Stimulated activated naive CD8-positive, alpha-beta T cell treated with anti-CD3 and anti-CD28 coated beads, Interleukin-15, amount 100 ng/mL, for 72 hours (primary cell): ENCODE measurements around the gene OR1A1.
A peak's percentile ranks its signal among the peaks of the same experiment; 100 is the strongest.
"Not testable (repeated sequence)": the region's sequence is repeated elsewhere in the genome, so short reads cannot be mapped to it uniquely, and the experiment has no call there.

ENCODE experiments used
- ATAC-seq: fragments of 150-1000 bp; cut with Tn5 transposase; 2 replicates; pipeline ENCODE4 v1.10.0; 2021; ENCODE audit warnings: mild to moderate bottlenecking, moderate library complexity
- DNase-seq, 2 donors: peaks; one replicate each; pipeline ENCODE4 v3.0.0; 2021 to 2022
- H3K27ac Mint-ChIP-seq, 2 donors: one replicate each; pipeline ENCODE4 v1.8.0; 2022; ENCODE audit warnings: mild to moderate bottlenecking in 2 of 2, mixed read lengths in 2 of 2, moderate library complexity in 2 of 2
- H3K27me3 Mint-ChIP-seq: one replicate; pipeline ENCODE4 v1.8.0; 2022; ENCODE audit warnings: mixed read lengths
- H3K4me1 Mint-ChIP-seq: one replicate; pipeline ENCODE4 v1.8.0; 2022; ENCODE audit warnings: mild to moderate bottlenecking, mixed read lengths
- H3K4me3 Mint-ChIP-seq, 2 donors: one replicate each; pipeline ENCODE4 v1.8.0; 2022; ENCODE audit warnings: mild to moderate bottlenecking in 2 of 2, mixed read lengths in 2 of 2, moderate library complexity in 1 of 2
- H3K9me3 Mint-ChIP-seq, 2 donors: one replicate each; pipeline ENCODE4 v1.8.0; 2022; ENCODE audit warnings: mixed read lengths in 2 of 2

Gene OR1A1

DNA sequence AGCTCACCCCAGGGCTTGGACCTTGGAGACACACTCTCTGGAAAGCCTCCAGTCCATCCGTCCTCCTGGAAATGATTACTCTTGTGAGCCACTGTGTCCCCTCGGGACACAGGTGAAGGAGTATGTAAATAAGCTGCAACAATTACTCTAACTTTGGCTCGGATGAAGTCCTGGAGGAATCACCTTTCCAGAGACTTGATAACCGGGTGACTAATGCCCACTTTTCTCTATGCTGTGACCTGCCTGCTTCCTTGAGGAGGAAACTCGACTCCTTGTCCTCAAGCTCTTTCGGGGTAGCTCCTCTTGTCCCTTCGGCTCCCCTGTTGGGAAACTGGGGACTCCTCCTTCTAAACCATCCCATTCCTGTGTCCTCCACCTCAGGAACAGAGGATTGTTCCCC is at the start of gene OR1A1:
OR1A1 (plus strand) TSS at position 301 of the 400 bp plus-strand sequence. CDS start 7,954 bp downstream, outside the sequence.
- Mint-ChIP-seq H3K4me1 (no peaks in the 10 kb centered on the region), H3K27ac (no peak within 1 kb of the TSS), H3K27me3 (no peaks in the 10 kb centered on the region), H3K4me3 (no peak within 1 kb of the TSS), H3K9me3 (peaks cover 4 to 19% of the 10 kb centered on the region in 2 donors)
- DNase-seq = no peak
- ATAC-seq = no peak

DNA sequence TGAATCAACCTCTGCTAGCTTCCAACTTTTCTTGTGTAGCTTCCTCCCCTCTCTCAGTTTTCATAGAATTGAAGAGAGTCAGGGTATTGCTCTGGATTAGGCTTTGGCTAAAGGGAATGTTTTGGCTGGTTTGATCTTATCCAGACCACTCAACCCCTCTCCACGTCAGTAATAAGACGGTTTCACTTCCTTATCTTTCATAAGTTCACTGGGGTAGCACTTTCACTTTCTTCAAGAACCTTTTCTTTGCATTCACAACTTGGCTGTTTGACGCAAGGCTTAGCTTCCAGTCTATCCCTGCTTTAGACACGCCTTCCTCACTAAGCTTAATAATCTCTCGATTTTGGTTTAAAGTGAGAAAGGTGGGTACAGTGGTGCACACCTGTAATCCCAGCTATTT is 39.9 kb upstream of the OR1A1 start:
- no peak for DNase-seq
- Mint-ChIP-seq H3K27ac (no peak overlapping the region), H3K27me3 (no peaks in the 10 kb centered on the region), H3K9me3 (peaks cover 7 to 18% of the 10 kb centered on the region in 2 donors), H3K4me1 (no peaks in the 10 kb centered on the region), H3K4me3 (no peak overlapping the region)
- no peak for ATAC-seq

DNA sequence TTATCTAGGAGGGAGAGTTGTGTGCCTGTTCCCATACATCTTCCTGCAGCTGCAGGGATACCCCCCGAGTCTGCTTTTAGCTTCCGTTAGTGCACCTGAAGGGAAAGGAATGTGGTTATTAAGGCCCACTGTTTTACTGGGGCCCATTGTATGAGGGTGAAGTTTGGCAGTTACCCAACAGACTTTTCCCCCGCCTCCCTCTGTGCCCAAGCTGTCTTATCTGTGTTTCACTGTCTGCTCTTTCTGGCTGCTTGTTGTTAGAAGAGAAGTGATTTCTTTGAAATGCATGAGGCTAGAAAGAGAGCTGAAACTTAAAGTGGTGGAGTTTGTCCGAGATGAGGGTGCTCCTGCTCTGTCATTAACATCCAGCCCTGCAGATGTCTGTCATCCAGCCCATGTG is 17.5 kb upstream of the OR1A1 start:
- Mint-ChIP-seq H3K27me3 (no peaks in the 10 kb centered on the region), H3K4me3 (no peak overlapping the region), H3K4me1 (no peaks in the 10 kb centered on the region), H3K9me3 (no peaks in the 10 kb centered on the region), H3K27ac (no peak overlapping the region)
- DNase-seq (no peak), ATAC-seq (no peak)

DNA sequence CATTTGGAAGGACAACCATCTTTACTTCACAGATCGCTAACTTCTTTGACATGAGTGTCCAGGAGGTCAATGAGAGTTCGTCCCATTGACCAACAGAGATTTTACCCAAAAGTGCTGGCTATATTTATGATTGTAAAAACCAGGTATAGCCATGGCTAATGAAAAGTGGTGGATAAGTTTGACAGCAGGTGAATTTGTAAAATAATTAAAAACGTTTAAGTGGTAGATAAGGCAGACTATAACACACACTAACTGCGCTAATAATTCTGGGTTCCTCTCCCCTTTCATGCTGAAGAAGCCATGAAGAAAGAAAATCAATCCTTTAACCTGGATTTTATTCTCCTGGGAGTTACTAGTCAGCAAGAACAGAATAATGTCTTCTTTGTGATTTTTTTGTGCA is 10.2 kb upstream of the OR1A1 start, which contains the start of gene OR1A2:
OR1A2 (plus strand) TSS at position 301 of the 400 bp plus-strand sequence; CDS start at position 301, 0 bp downstream.
- Mint-ChIP-seq H3K27me3 (no peaks in the 10 kb centered on the region), H3K27ac (no peak within 1 kb of the TSS), H3K4me1 (no peaks in the 10 kb centered on the region), H3K9me3 (peaks cover 6 to 7% of the 10 kb centered on the region in 2 donors), H3K4me3 (no peak within 1 kb of the TSS)
- ATAC-seq (no peak), DNase-seq (no peak)

DNA sequence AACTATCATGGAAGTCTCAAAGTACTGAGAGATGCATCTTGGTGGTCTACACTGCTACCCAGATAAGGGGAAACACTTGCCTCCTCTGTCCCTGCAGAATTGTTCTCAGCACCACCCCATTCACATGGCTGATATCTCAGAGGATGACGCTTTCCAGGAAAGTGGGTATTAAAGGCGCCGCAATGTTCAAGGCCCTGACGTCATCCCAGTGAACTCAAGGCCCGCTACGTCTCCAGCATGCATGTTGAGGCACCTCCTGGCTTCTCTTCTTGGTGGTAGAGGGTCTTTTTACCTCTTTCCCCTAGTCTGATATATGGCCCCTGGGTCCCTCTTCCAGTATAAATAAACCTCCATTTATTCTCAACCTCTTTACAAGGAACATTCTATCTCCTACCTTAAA is 1.0 kb downstream of the OR1A1 start:
- no peak overlapping the region for H3K27ac Mint-ChIP-seq
- no peaks in the 10 kb centered on the region for H3K4me1 Mint-ChIP-seq
- H3K9me3 Mint-ChIP-seq = peaks cover 0 to 17% of the 10 kb centered on the region in 2 donors
- H3K4me3 Mint-ChIP-seq = no peak overlapping the region
- H3K27me3 Mint-ChIP-seq = no peaks in the 10 kb centered on the region
- ATAC-seq = no peak
- no peak for DNase-seq

DNA sequence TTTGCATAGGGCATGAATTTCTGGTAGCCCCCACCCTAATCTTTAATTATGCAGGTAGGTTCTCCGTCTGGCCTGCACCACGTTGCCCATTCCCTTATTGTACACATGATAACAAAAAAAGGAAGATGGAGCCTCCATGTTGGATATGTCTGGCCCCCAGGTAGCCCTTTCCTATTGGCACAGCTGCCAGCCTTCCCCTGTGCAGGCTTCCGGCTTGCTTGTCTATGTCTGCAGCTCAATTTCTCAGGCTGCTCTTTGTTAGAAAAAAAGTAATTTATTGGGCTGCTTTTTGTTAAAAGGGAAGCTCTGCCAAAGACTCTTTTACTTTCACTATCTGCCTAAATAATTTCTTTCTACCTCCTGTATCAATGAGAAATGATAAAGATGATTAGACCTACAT is 5.5 kb downstream of the OR1A1 start:
- no peak for ATAC-seq
- H3K27ac Mint-ChIP-seq = no peak overlapping the region
- no peaks in the 10 kb centered on the region for H3K9me3 Mint-ChIP-seq
- H3K27me3 Mint-ChIP-seq = no peaks in the 10 kb centered on the region
- no peak for DNase-seq
- no peak overlapping the region for H3K4me3 Mint-ChIP-seq
- H3K4me1 Mint-ChIP-seq = no peaks in the 10 kb centered on the region

GRCh38 chr17:3213587-3213986 is 6.1 kb downstream of the OR1A1 start:
- Mint-ChIP-seq H3K4me1 (no peaks in the 10 kb centered on the region), H3K4me3 (no peak overlapping the region), H3K9me3 (no peaks in the 10 kb centered on the region), H3K27ac (no peak overlapping the region), H3K27me3 (no peaks in the 10 kb centered on the region)
- DNase-seq = no peak
- ATAC-seq = no peak

DNA sequence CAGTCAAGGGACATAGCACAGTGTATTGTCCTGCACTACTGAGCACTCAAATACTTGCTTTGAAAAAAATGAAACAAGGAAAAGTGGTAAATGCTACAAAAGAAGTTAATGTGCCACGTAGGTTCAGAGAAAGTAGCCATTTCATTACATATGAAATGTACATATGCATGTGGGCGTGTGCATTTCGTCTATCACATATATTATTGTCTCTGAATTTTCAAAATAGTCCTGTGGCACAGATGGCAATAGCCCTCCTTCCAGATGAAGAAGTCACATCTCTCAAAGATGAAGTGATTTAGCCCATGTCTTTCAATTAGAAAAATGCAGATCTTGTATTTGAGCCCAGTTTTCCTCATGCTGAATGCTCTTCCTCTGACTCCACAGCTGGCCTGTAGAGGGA is 12.5 kb downstream of the OR1A1 start:
- H3K9me3 Mint-ChIP-seq, H3K27ac Mint-ChIP-seq, H3K4me3 Mint-ChIP-seq, DNase-seq, ATAC-seq, H3K27me3 Mint-ChIP-seq: not testable (repeated sequence)
- peaks cover 11% of the 10 kb centered on the region for H3K4me1 Mint-ChIP-seq

- DNase-seq (no peak), ATAC-seq (no peak)
- Mint-ChIP-seq H3K4me3 (no peak overlapping the region), H3K27me3 (peaks cover 7% of the 10 kb centered on the region), H3K4me1 (peaks cover 11% of the 10 kb centered on the region), H3K9me3 (peaks cover 0 to 8% of the 10 kb centered on the region in 2 donors), H3K27ac (no peak overlapping the region)
Measured at GRCh38 chr17:3221850-3222249, 14.4 kb downstream of the OR1A1 start.

GRCh38 chr17:3222505-3222904 is 15.0 kb downstream of the OR1A1 start:
- Mint-ChIP-seq H3K4me3 (peak overlapping the region; percentile 30 to 51), H3K27ac (no peak overlapping the region), H3K27me3 (peaks cover 7% of the 10 kb centered on the region), H3K9me3 (peaks cover 0 to 8% of the 10 kb centered on the region in 2 donors), H3K4me1 (peaks cover 11% of the 10 kb centered on the region)
- DNase-seq (no peak), ATAC-seq (no peak)

DNA sequence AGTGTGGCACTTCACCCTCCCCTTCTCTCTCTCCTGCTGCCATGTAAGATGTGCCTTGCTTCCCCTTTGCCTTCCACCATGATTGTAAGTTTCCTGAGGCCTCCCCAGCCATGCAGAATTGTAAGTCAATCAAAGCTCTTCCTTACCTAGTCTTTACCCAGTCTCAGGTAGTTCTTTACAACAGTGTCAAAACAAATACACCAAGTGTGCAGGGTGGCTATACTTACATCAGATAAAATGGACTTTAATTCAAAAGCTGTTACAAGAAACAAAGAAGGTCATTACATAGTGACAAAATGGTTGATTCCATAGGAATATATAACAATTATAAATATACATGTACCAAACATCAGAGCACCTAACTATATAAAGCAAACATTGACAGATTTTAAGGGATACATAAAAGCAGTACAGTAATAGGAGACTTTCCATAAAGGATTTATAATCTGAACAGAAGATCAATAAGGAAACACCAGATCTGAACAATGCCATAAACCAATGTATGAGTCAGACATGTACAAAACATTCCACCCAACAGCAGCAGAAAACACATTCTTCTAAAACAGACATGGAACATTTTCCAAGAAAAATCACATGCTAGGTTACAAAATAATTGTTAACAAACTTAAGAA is 17.4 kb downstream of the OR1A1 start:
- not testable (repeated sequence) for ATAC-seq, H3K27ac Mint-ChIP-seq, DNase-seq, H3K9me3 Mint-ChIP-seq, H3K27me3 Mint-ChIP-seq, H3K4me3 Mint-ChIP-seq
- peaks cover 11% of the 10 kb centered on the region for H3K4me1 Mint-ChIP-seq

- not testable (repeated sequence) for H3K27ac Mint-ChIP-seq, DNase-seq, H3K9me3 Mint-ChIP-seq, H3K27me3 Mint-ChIP-seq, H3K4me1 Mint-ChIP-seq, ATAC-seq, H3K4me3 Mint-ChIP-seq
Measured at GRCh38 chr17:3232300-3232699, 24.8 kb downstream of the OR1A1 start.

DNA sequence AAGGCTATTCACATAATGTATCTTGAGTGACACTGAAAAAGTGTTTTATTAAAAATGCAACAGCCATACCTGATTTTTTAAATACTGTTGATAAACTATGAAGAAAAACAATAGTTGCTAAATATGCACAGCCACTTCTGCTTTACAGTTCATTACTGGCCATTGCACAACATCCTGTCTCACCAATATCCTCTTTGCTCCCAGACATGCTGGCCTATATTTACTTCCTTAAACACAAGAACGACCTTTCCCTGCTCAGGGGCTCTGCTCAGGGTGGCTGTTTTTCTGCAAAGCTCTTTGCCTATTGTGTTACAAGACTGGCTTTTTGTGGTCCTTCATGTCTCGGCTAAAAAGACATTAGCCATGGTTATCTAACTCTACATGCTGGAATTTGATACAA is 31.2 kb downstream of the OR1A1 start:
- not testable (repeated sequence) for ATAC-seq, H3K27me3 Mint-ChIP-seq, H3K4me1 Mint-ChIP-seq, H3K27ac Mint-ChIP-seq, H3K9me3 Mint-ChIP-seq, H3K4me3 Mint-ChIP-seq, DNase-seq

DNA sequence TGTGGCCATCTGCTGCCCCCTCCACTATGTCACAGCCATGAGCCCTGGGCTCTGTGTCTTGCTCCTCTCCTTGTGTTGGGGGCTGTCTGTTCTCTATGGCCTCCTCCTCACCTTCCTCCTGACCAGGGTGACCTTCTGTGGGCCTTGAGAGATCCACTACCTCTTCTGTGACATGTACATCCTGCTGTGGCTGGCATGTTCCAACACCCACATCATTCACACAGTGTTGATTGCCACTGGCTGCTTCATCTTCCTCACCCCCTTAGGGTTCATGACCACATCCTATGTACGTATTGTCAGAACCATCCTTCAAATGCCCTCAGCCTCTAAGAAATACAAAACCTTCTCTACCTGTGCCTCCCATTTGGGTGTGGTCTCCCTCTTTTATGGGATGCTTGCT is 33.6 kb downstream of the OR1A1 start:
- H3K9me3 Mint-ChIP-seq, ATAC-seq, DNase-seq, H3K4me1 Mint-ChIP-seq, H3K4me3 Mint-ChIP-seq, H3K27me3 Mint-ChIP-seq, H3K27ac Mint-ChIP-seq: not testable (repeated sequence)

- H3K4me1 Mint-ChIP-seq, ATAC-seq, DNase-seq, H3K27ac Mint-ChIP-seq, H3K4me3 Mint-ChIP-seq, H3K27me3 Mint-ChIP-seq, H3K9me3 Mint-ChIP-seq: not testable (repeated sequence)
Measured at GRCh38 chr17:3244841-3245240, 37.4 kb downstream of the OR1A1 start.

DNA sequence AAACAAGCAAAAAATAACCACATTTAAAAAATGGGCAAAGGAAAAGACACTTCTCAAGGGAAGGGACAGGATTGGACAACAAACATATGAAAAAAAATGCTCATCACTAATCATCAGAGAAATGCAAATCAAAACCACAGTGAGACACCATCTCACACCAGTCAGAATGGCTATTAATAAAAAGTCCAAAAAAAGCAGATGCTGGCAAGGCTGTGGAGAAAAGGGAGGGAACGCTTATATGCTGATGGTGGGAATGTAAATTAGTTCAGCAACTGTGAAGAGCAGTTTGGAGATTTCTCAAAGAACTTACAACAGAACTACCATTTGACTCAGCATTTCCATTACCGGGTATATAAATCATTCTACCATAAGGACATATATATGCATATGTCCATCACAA is 41.5 kb downstream of the OR1A1 start:
- H3K27me3 Mint-ChIP-seq, H3K9me3 Mint-ChIP-seq, H3K4me1 Mint-ChIP-seq, H3K4me3 Mint-ChIP-seq, H3K27ac Mint-ChIP-seq, DNase-seq, ATAC-seq: not testable (repeated sequence)

- DNase-seq (no peak), ATAC-seq (no peak)
- H3K4me1 Mint-ChIP-seq = no peaks in the 10 kb centered on the region
- H3K27ac Mint-ChIP-seq = no peak overlapping the region
- peaks cover 0 to 5% of the 10 kb centered on the region in 2 donors for H3K9me3 Mint-ChIP-seq
- H3K27me3 Mint-ChIP-seq = no peaks in the 10 kb centered on the region
- no peak overlapping the region for H3K4me3 Mint-ChIP-seq
Measured at GRCh38 chr17:3256575-3256974, 49.1 kb downstream of the OR1A1 start.
